ENCODE results near the gene IL17RB. TPM values are rescaled to one million over a fixed set of nuclear protein-coding genes. Genes with fewer than 3 reads are reported as not detected.

Gene IL17RB
- total RNA-seq, 4 donors from 2014 or later = 1.5 to 1.7 TPM; not detected in 2

GRCh38 chr3:53806182-53807116 lies 39.9 kb upstream of the IL17RB start:
- ATAC-seq (ENCODE audit: low FRiP score) = peak; percentile 61
- no peak for DNase-seq (ENCODE audit: low spot score)
- TF ChIP-seq CTCF (IDR thresholded peaks at IDR 0.05) = no peak

GRCh38 chr3:53807117-53807810 lies 39.1 kb upstream of the IL17RB start:
- no peak for TF ChIP-seq CTCF (IDR thresholded peaks at IDR 0.05)
- ATAC-seq (ENCODE audit: low FRiP score) (no peak), DNase-seq (ENCODE audit: low spot score) (no peak)

- DNase-seq (ENCODE audit: low spot score) = no peak
- ATAC-seq (ENCODE audit: low FRiP score) = no peak
- TF ChIP-seq CTCF (IDR thresholded peaks at IDR 0.05) = no peak
These were observed 37.9 kb upstream of the IL17RB start for GRCh38 chr3:53808496-53808895.

GRCh38 chr3:53809267-53809666 lies 37.1 kb upstream of the IL17RB start:
- ATAC-seq (ENCODE audit: low FRiP score) = no peak
- DNase-seq (ENCODE audit: low spot score) = no peak
- no peak for TF ChIP-seq CTCF (IDR thresholded peaks at IDR 0.05)

- DNase-seq (ENCODE audit: low spot score) (no peak), ATAC-seq (ENCODE audit: low FRiP score) (no peak)
- TF ChIP-seq CTCF (IDR thresholded peaks at IDR 0.05) = no peak
These were observed 36.5 kb upstream of the IL17RB start for GRCh38 chr3:53809764-53810400.

- no peak for DNase-seq (ENCODE audit: low spot score)
- no peak for TF ChIP-seq CTCF (IDR thresholded peaks at IDR 0.05)
- no peak for ATAC-seq (ENCODE audit: low FRiP score)
These were observed 35.0 kb upstream of the IL17RB start for GRCh38 chr3:53811143-53811927.
